Measurements from ENCODE around the gene HMCN2.

DNA sequence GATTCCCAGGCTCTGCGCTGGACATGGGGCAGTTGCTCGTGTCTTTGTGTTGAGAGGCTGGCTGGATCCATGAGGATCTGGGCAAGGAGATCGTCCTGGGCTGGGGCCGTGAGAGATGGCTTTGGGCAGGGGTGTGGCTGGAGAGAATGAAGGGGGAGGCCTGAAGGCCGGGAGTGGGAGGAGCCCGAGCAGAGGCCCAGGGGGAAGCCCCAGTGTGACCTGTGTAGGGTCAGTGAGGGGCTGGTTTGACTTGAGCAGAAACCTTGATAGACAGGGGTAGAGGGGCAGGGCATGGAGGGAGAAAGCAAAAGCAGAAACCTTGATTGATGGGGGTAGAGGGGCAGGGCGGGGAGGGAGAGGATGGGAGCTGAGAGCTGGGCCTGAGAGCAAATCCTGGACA lies 124.8 kb downstream of the HMCN2 start:
- TF ChIP-seq, protein P1, sequence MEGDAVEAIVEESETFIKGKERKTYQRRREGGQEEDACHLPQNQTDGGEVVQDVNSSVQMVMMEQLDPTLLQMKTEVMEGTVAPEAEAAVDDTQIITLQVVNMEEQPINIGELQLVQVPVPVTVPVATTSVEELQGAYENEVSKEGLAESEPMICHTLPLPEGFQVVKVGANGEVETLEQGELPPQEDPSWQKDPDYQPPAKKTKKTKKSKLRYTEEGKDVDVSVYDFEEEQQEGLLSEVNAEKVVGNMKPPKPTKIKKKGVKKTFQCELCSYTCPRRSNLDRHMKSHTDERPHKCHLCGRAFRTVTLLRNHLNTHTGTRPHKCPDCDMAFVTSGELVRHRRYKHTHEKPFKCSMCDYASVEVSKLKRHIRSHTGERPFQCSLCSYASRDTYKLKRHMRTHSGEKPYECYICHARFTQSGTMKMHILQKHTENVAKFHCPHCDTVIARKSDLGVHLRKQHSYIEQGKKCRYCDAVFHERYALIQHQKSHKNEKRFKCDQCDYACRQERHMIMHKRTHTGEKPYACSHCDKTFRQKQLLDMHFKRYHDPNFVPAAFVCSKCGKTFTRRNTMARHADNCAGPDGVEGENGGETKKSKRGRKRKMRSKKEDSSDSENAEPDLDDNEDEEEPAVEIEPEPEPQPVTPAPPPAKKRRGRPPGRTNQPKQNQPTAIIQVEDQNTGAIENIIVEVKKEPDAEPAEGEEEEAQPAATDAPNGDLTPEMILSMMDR (IDR thresholded peaks at IDR 0.05), result no peak
- TF ChIP-seq POLR2AphosphoS5 (IDR thresholded peaks at IDR 0.05) (no peak), EP300 (IDR thresholded peaks at IDR 0.05) (no peak), POLR2A (IDR thresholded peaks at IDR 0.05) (no peak)
